ENCODE data around the gene GNA14. TPM values are rescaled to one million over a fixed set of nuclear protein-coding genes. Genes with fewer than 3 reads are reported as not detected.
"Not testable (repeated sequence)": the region's sequence is repeated elsewhere in the genome, so short reads cannot be mapped to it uniquely, and the experiment has no call there.

Gene GNA14
- total RNA-seq, 4 donors from 2014 or later = 3.9 to 12.4 (median 8.9) TPM

GRCh38 chr9:77402286-77402685 lies 245.8 kb downstream of the GNA14 start:
- DNase-seq = no peak
- Histone ChIP-seq H3K9me3 (no peaks in the 10 kb centered on the region), H3K27me3 (no peaks in the 10 kb centered on the region), H3K27ac (no peak overlapping the region), H3K36me3 (peaks cover 0 to 19% (median 0%) of the 10 kb centered on the region in 3 donors), H3K4me3 (no peak overlapping the region), H3K4me1 (no peaks in the 10 kb centered on the region)
- TF ChIP-seq CTCF (IDR thresholded peaks at IDR 0.05) (no peak), POLR2A (IDR thresholded peaks at IDR 0.05) (no peak)

GRCh38 chr9:77399964-77400363 lies 248.2 kb downstream of the GNA14 start:
- Histone ChIP-seq H3K4me1 (peaks cover 0 to 3% (median 0%) of the 10 kb centered on the region in 4 donors), H3K27me3 (no peaks in the 10 kb centered on the region), H3K9me3 (no peaks in the 10 kb centered on the region), H3K36me3 (peaks cover 0 to 5% (median 0%) of the 10 kb centered on the region in 3 donors), H3K4me3 (no peak overlapping the region), H3K27ac (no peak overlapping the region)
- DNase-seq = no peak
- no peak for TF ChIP-seq CTCF (IDR thresholded peaks at IDR 0.05)

DNA sequence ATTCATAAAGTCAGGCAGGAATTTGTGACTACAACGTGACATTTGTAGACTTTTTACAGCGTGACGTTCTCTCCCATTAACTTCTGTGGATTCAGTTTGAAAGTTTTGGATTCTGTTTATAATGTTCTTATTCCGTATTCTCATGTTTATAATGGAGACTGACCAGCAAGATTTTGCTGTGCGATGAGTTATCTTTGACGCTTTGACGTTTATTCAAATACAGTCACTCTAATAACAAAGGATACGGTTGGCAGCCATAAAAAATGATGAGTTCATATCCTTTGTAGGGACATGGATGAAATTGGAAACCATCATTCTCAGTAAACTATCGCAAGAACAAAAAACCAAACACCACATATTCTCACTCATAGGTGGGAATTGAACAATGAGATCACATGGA lies 249.5 kb downstream of the GNA14 start:
- H3K27me3 ChIP-seq, H3K9me3 ChIP-seq, H3K4me3 ChIP-seq, H3K27ac ChIP-seq, H3K36me3 ChIP-seq, DNase-seq: not testable (repeated sequence)
- H3K4me1 ChIP-seq = peaks cover 0 to 16% (median 3%) of the 10 kb centered on the region in 4 donors

GRCh38 chr9:77392328-77392727 lies 255.8 kb downstream of the GNA14 start:
- no peak for DNase-seq
- TF ChIP-seq CTCF (IDR thresholded peaks at IDR 0.05) (peak in 2 of 6 experiments; percentile 17 to 31), POLR2A (IDR thresholded peaks at IDR 0.05) (no peak)
- H3K27me3 ChIP-seq = no peaks in the 10 kb centered on the region
- no peak overlapping the region for H3K4me3 ChIP-seq
- H3K4me1 ChIP-seq = peaks cover 0 to 28% (median 7%) of the 10 kb centered on the region in 4 donors
- H3K9me3 ChIP-seq = no peaks in the 10 kb centered on the region
- peak overlapping the region in 2 of 4 donors; percentile 76 to 89 for H3K27ac ChIP-seq
- H3K36me3 ChIP-seq = no peaks in the 10 kb centered on the region

GRCh38 chr9:77391834-77392233 lies 256.3 kb downstream of the GNA14 start:
- no peaks in the 10 kb centered on the region for H3K36me3 ChIP-seq
- DNase-seq = no peak
- H3K27ac ChIP-seq = peak overlapping the region in 3 of 4 donors; percentile 29 to 89 (median 76)
- TF ChIP-seq POLR2A (IDR thresholded peaks at IDR 0.05) (no peak), CTCF (IDR thresholded peaks at IDR 0.05) (no peak)
- H3K27me3 ChIP-seq = no peaks in the 10 kb centered on the region
- no peaks in the 10 kb centered on the region for H3K9me3 ChIP-seq
- no peak overlapping the region for H3K4me3 ChIP-seq
- peaks cover 0 to 28% (median 7%) of the 10 kb centered on the region in 4 donors for H3K4me1 ChIP-seq

DNA sequence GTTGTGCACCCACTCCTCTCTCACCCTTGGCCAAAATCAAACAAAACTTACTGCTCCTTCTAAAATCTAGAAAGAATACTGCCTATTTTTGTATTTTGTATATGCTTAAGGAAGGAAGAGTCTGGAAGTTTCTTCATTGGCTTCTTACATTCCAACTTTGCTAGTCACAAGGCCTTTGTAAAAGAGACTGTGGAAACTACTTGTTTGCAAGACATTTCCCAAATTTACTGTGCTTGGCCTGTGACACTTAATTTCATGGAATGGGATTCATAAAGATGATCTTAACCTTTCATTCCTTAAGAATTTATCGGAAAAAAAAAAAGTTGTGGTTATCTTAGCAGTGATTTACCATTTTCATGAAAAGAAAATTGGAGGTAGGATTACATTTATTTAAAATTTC lies 261.9 kb downstream of the GNA14 start:
- Histone ChIP-seq H3K27me3 (no peaks in the 10 kb centered on the region), H3K36me3 (peaks cover 0 to 7% (median 0%) of the 10 kb centered on the region in 3 donors), H3K4me3 (no peak overlapping the region), H3K4me1 (peaks cover 0 to 1% (median 0%) of the 10 kb centered on the region in 4 donors), H3K9me3 (no peaks in the 10 kb centered on the region), H3K27ac (no peak overlapping the region)
- TF ChIP-seq CTCF (IDR thresholded peaks at IDR 0.05) (no peak), POLR2A (IDR thresholded peaks at IDR 0.05) (no peak)
- DNase-seq = no peak

Measured in Peyer's patch (tissue), 4 donors.